Psoas muscle (tissue), 8 donors: ENCODE data around the gene SERPING1. TPM values are rescaled to one million over a fixed set of nuclear protein-coding genes. Genes with fewer than 3 reads are reported as not detected.

Source experiments
- ATAC-seq, 4 donors: fragments of 200-7000 bp; cut with Tn5 transposase; one replicate each; pipeline ENCODE4 v1.9.1; 2020; ENCODE audit warnings: moderate library complexity in 3 of 4, mild to moderate bottlenecking in 2 of 4
- DNase-seq, 2 donors: peaks; one replicate each; pipeline ENCODE4 v3.0.0-alpha.2; 2020
- H3K27ac ChIP-seq: fragments of 200-600 bp; one replicate; pipeline ENCODE4 v1.8.0; 2022
- H3K27me3 ChIP-seq, 3 donors: fragments of 200-600 bp in 1 of 3; one replicate each; pipeline versions ENCODE4 v1.6.1 to v1.8.0; 2013 to 2022; ENCODE audit warnings: low read length in 2 of 3, mild to moderate bottlenecking in 2 of 3, moderate library complexity in 1 of 3; ENCODE audit not compliant: insufficient read depth in 3 of 3
- H3K36me3 ChIP-seq, 2 donors: fragments of 200-600 bp in 1 of 2; one replicate each; pipeline versions ENCODE4 v1.6.1 to v1.8.0; 2013 to 2022; ENCODE audit warnings: low read depth in 1 of 2, mild to moderate bottlenecking in 1 of 2, moderate library complexity in 1 of 2; ENCODE audit not compliant: insufficient read depth in 1 of 2
- H3K4me1 ChIP-seq: fragments of 200-600 bp; one replicate; pipeline ENCODE4 v1.8.0; 2022
- H3K4me3 ChIP-seq: fragments of 200-600 bp; one replicate; pipeline ENCODE4 v1.8.0; 2022; ENCODE audit warnings: mild to moderate bottlenecking
- H3K9me3 ChIP-seq: fragments of 200-600 bp; one replicate; pipeline ENCODE4 v1.8.0; 2022
- WGBS, 3 donors: extraction: QIAGEN DNeasy Blood & Tissue Kit; methylation state at CpG; one replicate each; pipeline versions ENCODE4 v1.1.6 to v1.1.7; 2013; 5-methylcytosine and 5-hydroxymethylcytosine counted together
- intact Hi-C, 2 donors: fragments of 100-400 bp; cut with DNase I; formaldehyde crosslinking; loops; one replicate each; pipeline versions ENCODE4 v1.11.0 to v1.14.2; 2022
- polyA plus RNA-seq, 3 donors: library from polyadenylated mRNA; stranded (reverse); fragments of 200-250 nt; gene quantifications; one replicate each; pipeline ENCODE4 v1.2.3, GENCODE V29; 2013
- total RNA-seq, 4 donors: library from RNA; stranded (reverse); fragmentation: NEBNext Ultra II Directional in 2 of 4; extraction: Animal tissue kit (Norgen Biotek cat#: 25700) in 2 of 4; gene quantifications; one replicate each; pipeline versions ENCODE4 v1.2.1 to v1.2.4, GENCODE V29; 2021 to 2023
- TF ChIP-seq, protein P1 (sequence below): fragments of 200-600 bp; IDR thresholded peaks from one replicate; pipeline ENCODE4 v1.8.0; 2022; ENCODE audit warnings: antibody characterized with exemption
- donor health status: healthy with polysubstance abuse.
- donor health status: DM: no; HTN: no; CAD: no; lungs with moderate emphysema.
- donor health status: Bipolar disorder and iron deficiency.
- donor health status: healthy.
- donor health status: DM: yes; HTN: yes; CAD: no.
- donor health status: DM: no; HTN: no; CAD: no.
- donor health status: DM: no; HTN: no; CAD: no.
- donor health status: DM: yes; HTN: yes; CAD: no.

SERPING1 gene
- total and polyA plus RNA-seq, 7 donors = 42.6 to 97.3 (median 69.8) TPM

DNA sequence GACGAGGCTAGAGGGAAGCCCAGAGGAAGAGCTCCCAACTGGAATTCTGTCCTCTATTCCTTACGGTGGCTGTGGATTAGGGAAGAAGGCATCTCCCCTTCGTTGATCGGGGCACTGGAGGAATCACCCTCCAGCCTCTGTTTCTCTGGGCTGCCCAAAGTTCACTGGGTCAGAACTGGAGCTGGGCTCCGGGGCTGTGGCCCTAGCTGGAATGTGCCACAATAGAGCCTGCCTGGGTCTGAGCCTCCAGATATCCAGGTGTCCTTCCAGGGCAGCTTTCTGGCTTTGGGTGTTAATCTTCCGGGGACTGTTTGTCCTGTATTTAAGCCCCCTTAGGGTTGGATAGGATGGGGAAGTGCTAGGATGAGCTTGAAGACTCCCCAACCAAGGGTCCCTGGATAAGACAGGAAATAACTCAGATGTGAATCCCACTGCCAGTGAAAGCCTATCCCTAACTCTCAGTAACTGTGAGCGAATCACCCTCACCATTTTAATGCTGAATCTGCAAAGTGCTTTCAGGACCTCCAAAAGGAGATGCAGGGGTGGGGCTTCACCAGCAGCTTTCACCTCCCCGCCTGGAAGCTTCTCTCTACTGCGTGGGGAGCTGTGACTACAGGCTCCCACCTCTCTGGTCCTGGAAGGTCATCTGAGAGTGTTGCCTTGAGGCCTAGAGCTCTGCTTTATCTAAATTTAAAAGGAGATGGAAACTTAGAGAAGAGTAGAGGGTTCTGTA lies 42.7 kb downstream of the SERPING1 start:
- Histone ChIP-seq H3K4me1 (peaks cover 15% of the 10 kb centered on the region), H3K9me3 (no peaks in the 10 kb centered on the region), H3K27me3 (peaks cover 0 to 21% (median 8%) of the 10 kb centered on the region in 3 donors), H3K4me3 (peak overlapping the region; percentile 68), H3K27ac (no peak overlapping the region), H3K36me3 (no peaks in the 10 kb centered on the region)
- WGBS, 3 donors = 50 to 55% (median 54%) methylated on average over 9 of the region's 9 CpGs
- TF ChIP-seq, protein P1, sequence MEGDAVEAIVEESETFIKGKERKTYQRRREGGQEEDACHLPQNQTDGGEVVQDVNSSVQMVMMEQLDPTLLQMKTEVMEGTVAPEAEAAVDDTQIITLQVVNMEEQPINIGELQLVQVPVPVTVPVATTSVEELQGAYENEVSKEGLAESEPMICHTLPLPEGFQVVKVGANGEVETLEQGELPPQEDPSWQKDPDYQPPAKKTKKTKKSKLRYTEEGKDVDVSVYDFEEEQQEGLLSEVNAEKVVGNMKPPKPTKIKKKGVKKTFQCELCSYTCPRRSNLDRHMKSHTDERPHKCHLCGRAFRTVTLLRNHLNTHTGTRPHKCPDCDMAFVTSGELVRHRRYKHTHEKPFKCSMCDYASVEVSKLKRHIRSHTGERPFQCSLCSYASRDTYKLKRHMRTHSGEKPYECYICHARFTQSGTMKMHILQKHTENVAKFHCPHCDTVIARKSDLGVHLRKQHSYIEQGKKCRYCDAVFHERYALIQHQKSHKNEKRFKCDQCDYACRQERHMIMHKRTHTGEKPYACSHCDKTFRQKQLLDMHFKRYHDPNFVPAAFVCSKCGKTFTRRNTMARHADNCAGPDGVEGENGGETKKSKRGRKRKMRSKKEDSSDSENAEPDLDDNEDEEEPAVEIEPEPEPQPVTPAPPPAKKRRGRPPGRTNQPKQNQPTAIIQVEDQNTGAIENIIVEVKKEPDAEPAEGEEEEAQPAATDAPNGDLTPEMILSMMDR = no peak
- DNase-seq (no peak), ATAC-seq (no peak)
- intact Hi-C loops = loop anchor here (2.0 to 5.0 kb wide), 3 partner anchors 73 to 293 kb away; partner anchors contain the start of gene UBE2L6 (in 1 of the 2)

DNA sequence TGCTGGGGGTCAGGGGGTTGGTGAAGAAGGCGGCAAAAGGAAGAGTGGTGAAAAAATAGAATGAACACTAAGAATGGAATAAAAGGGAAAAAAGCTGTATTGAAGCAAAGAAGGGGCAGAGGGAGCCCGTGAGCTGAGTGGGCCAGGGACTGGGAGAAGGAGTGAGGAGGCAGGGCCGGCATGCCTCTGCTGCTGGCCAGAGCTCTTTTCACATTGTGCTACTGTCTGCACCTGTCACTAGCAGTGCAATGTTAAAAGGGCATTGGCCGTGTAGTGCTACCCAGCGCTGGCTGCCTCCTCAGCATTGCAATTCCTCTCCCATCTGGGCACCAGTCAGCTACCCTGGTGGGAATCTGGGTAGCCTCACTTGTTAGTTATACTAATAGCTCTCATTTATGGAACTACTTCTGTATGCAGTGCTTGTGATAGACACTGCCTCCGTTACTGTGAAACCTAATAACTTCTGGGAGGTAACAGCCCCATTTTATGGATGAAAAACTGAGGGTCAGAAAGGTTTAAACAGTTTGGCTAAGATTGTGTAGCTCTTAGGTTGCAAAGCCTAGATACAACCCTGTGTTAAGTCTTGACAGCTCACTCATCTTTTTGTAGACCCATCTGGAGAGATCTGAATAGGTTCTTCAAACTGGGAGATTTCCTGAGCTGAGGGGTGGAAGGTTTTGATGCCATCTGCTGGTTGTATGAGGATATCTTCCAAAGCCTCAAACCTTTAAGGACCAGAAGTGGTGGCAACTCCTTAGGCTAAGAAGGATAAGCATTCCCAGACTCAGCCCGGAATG lies 43.7 kb downstream of the SERPING1 start:
- TF ChIP-seq, protein P1 = peak; percentile 49
- H3K36me3 ChIP-seq = no peaks in the 10 kb centered on the region
- peaks cover 15% of the 10 kb centered on the region for H3K4me1 ChIP-seq
- no peak overlapping the region for H3K4me3 ChIP-seq
- DNase-seq (peak in 1 of 2 donors; percentile 20), ATAC-seq (peak; percentile 44 to 65 (median 58))
- peaks cover 0 to 30% (median 11%) of the 10 kb centered on the region in 3 donors for H3K27me3 ChIP-seq
- no peaks in the 10 kb centered on the region for H3K9me3 ChIP-seq
- intact Hi-C loops = loop anchor here (2.0 to 5.0 kb wide), 3 partner anchors 74 to 294 kb away; partner anchors contain the start of gene UBE2L6 (in 1 of the 2)
- no peak overlapping the region for H3K27ac ChIP-seq
- WGBS, 3 donors = 29 to 32% (median 30%) methylated on average over 7 of the region's 7 CpGs

GRCh38 chr11:57643802-57644201 lies 46.3 kb downstream of the SERPING1 start:
- Histone ChIP-seq H3K9me3 (no peaks in the 10 kb centered on the region), H3K4me3 (no peak overlapping the region), H3K4me1 (peaks cover 8% of the 10 kb centered on the region), H3K36me3 (no peaks in the 10 kb centered on the region), H3K27me3 (peaks cover 0 to 35% (median 21%) of the 10 kb centered on the region in 3 donors), H3K27ac (no peak overlapping the region)
- WGBS, 3 donors = 59 to 80% (median 69%) methylated on average over 3 of the region's 3 CpGs
- ATAC-seq (no peak), DNase-seq (no peak)
- intact Hi-C loops = loop anchor here (2.0 to 5.0 kb wide), 4 partner anchors 75 to 297 kb away; partner anchors contain the start of gene UBE2L6 (in 1 of the 2)
- TF ChIP-seq, protein P1 = no peak

DNA sequence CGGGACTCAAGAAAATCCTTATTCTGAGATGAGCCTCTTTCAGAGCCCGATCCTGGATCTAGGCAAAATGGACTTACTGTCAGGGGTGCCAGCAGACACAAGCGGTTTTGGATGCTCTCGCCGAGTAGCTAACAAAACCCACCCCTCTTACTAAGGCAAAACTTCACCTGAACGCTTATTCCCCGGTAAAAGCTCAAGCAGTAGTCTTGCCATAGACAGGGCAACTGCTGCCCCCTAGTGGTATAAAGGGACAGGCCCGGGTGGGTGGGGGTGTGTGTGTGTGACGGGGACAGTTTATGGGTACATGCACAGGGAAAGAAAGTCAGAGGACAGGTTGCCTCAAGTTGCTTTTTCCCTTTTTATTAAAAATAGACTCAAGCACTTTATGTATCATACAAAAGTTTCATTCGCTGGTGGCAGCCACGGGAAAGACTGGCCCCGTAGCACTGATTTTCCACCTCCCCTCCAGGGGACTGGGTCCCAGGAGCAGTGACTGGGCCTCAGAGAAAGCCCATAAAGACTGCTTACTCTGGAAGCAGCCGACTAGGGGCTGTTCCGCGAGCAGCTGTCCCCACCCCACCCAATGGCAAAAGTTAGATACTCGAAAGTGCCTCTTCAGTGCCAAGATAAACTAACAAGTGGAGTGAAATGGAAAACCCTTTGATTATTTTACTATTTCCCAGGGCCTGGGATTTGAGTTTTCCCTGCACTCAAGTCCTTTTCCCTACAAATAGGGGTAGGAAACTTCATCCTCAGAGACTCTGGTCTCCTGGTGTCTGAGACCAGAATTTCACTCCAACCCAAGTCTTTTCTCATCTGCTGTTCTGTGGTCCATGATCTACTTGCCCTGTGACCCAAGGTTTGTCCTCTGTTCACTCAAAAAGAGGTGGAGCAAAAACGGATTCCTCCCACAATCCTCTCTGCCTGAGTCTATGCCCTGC lies 47.5 kb downstream of the SERPING1 start:
- DNase-seq (peak; percentile 78 to 87), ATAC-seq (peak; percentile 75 to 89 (median 82))
- Histone ChIP-seq H3K27ac (no peak overlapping the region), H3K27me3 (peaks cover 0 to 45% (median 30%) of the 10 kb centered on the region in 3 donors), H3K4me1 (peaks cover 8% of the 10 kb centered on the region), H3K9me3 (no peaks in the 10 kb centered on the region), H3K4me3 (no peak overlapping the region), H3K36me3 (no peaks in the 10 kb centered on the region)
- intact Hi-C loops = loop anchor here (2.0 to 5.0 kb wide), 4 partner anchors 76 to 298 kb away; partner anchors contain the start of gene UBE2L6 (in 1 of the 2)
- TF ChIP-seq, protein P1 = peak; percentile 81
- 8 to 12% (median 9%) methylated on average over 17 of the region's 17 CpGs for WGBS, 3 donors
